B cell (primary cell): Measurements from ENCODE around the gene ELMO1. TPM values are rescaled to one million over a fixed set of nuclear protein-coding genes. Genes with fewer than 3 reads are reported as not detected.

Source experiments
- ATAC-seq: fragments of 200-7000 bp; cut with Tn5 transposase; one replicate; pipeline ENCODE4 v1.10.0; 2021; ENCODE audit warnings: low read depth, mild to moderate bottlenecking, moderate number of reproducible peaks, moderate library complexity
- CTCF ChIA-PET: fragments of 350-600 bp; sonication (Branson Sonifier 250); formaldehyde crosslinking; loops from one replicate; lab custom pipeline; 2021; ENCODE audit warnings: antibody characterized with exemption, inconsistent platforms; lab: Charles Lee
- POLR2A ChIA-PET: fragments of 350-600 bp; sonication (Branson Sonifier 250); formaldehyde crosslinking; loops from one replicate; lab custom pipeline; 2021; ENCODE audit warnings: antibody characterized with exemption; lab: Charles Lee
- DNase-seq: peaks from one replicate; pipeline ENCODE4 v3.0.0; 2013
- H2AFZ ChIP-seq: 2 replicates; pipeline ENCODE4 v1.6.1; 2012; ENCODE audit warnings: mild to moderate bottlenecking, low read depth, low read length; ENCODE audit not compliant: insufficient read depth, poor library complexity, severe bottlenecking
- H3K27ac ChIP-seq, 2 donors: 1 replicate in 1 of 2; 2 replicates in 1 of 2; pipeline ENCODE4 v1.5.1; 2012 to 2013; ENCODE audit warnings: low read length in 2 of 2, mild to moderate bottlenecking in 2 of 2, moderate library complexity in 1 of 2
- H3K27me3 ChIP-seq, 4 experiments: fragments of 200-600 bp in 1 of 4; sonication (generic) in 1 of 4; replicated peaks in 1 of 4; 1 replicate in 2 of 4; 2 replicates in 2 of 4; pipeline versions ENCODE4 v1.6.1 to v1.7.0; 2013 to 2016; ENCODE audit warnings: low read length in 3 of 4, mild to moderate bottlenecking in 2 of 4, mixed read lengths in 1 of 4, moderate library complexity in 1 of 4; ENCODE audit not compliant: insufficient read depth in 4 of 4, control insufficient read depth in 3 of 4; ENCODE audit errors: control extremely low read depth in 1 of 4
- H3K36me3 ChIP-seq, 2 experiments: replicated peaks in 1 of 2; 1 replicate in 1 of 2; 2 replicates in 1 of 2; pipeline versions ENCODE4 v1.6.1 to v1.7.1; 2013; ENCODE audit warnings: low read length in 1 of 2; ENCODE audit not compliant: insufficient read depth in 2 of 2, control insufficient read depth in 1 of 2; ENCODE audit errors: control extremely low read depth in 1 of 2, extremely low read depth in 1 of 2
- H3K4me1 ChIP-seq, 2 donors: fragments of 200-600 bp in 1 of 2; sonication (generic) in 1 of 2; 1 replicate in 1 of 2; 2 replicates in 1 of 2; pipeline versions ENCODE4 v1.5.1 to v1.6.1; 2013 to 2017; ENCODE audit warnings: low read length in 2 of 2; ENCODE audit not compliant: control insufficient read depth in 2 of 2, insufficient read depth in 2 of 2
- H3K4me2 ChIP-seq: replicated peaks from 2 replicates; pipeline ENCODE3; 2012; ENCODE audit warnings: mild to moderate bottlenecking, low read depth, low read length; ENCODE audit not compliant: poor library complexity, severe bottlenecking
- H3K4me3 ChIP-seq, 5 experiments: fragments of 200-600 bp in 1 of 5; sonication (generic) in 1 of 5; 1 replicate in 3 of 5; 2 replicates in 2 of 5; pipeline versions ENCODE4 v1.5.1 to v1.7.0; 2011 to 2016; ENCODE audit warnings: low read length in 4 of 5, mild to moderate bottlenecking in 4 of 5, low read depth in 2 of 5, control low read depth in 1 of 5, moderate library complexity in 1 of 5; ENCODE audit not compliant: insufficient read depth in 1 of 5; ENCODE audit errors: control extremely low read depth in 1 of 5, extremely low read depth in 1 of 5
- H3K79me2 ChIP-seq: fragments of 200-600 bp; sonication (generic); one replicate; pipeline ENCODE4 v1.6.0; 2016; ENCODE audit warnings: low read length; ENCODE audit not compliant: control insufficient read depth, insufficient read depth
- H3K9ac ChIP-seq: fragments of 200-600 bp; sonication (generic); 2 replicates; pipeline ENCODE4 v1.6.1; 2017; ENCODE audit warnings: mild to moderate bottlenecking, low read length, moderate library complexity
- H3K9me3 ChIP-seq, 3 donors: one replicate each; pipeline versions ENCODE4 v1.6.1 to v1.7.1; 2013; ENCODE audit warnings: low read length in 2 of 3; ENCODE audit not compliant: control insufficient read depth in 2 of 3, insufficient read depth in 1 of 3; ENCODE audit errors: control extremely low read depth in 1 of 3
- H4K20me1 ChIP-seq: 2 replicates; pipeline ENCODE4 v1.6.0; 2012; ENCODE audit warnings: mild to moderate bottlenecking, low read length; ENCODE audit not compliant: insufficient read depth, control insufficient read depth, poor library complexity, severe bottlenecking
- H3K27ac Mint-ChIP-seq: one replicate; pipeline ENCODE4 v1.8.0; 2021; ENCODE audit warnings: mixed read lengths
- H3K27me3 Mint-ChIP-seq: one replicate; pipeline ENCODE4 v1.8.0; 2021; ENCODE audit warnings: mixed read lengths
- H3K4me1 Mint-ChIP-seq: one replicate; pipeline ENCODE4 v1.8.0; 2021; ENCODE audit warnings: mixed read lengths
- H3K4me3 Mint-ChIP-seq: one replicate; pipeline ENCODE4 v1.8.0; 2021; ENCODE audit warnings: mixed read lengths
- H3K9me3 Mint-ChIP-seq: one replicate; pipeline ENCODE4 v1.8.0; 2022; ENCODE audit warnings: mixed read lengths; ENCODE audit not compliant: insufficient read depth
- CTCF ChIP-seq: fragments of 200-600 bp; IDR thresholded peaks from one replicate; pipeline ENCODE4 v1.8.0; 2022; ENCODE audit warnings: antibody characterized with exemption, mild to moderate bottlenecking
- EZH2 ChIP-seq: IDR thresholded peaks from 2 replicates; pipeline ENCODE4 v1.6.1; 2012; ENCODE audit warnings: borderline replicate concordance, low read depth, mild to moderate bottlenecking, moderate library complexity, low read length; ENCODE audit not compliant: insufficient read depth, poor library complexity, severe bottlenecking
- WGBS: methylation state at CpG from one replicate; pipeline ENCODE4 v1.1.5; 2013; ENCODE audit warnings: missing lambda C conversion rate; ENCODE audit not compliant: insufficient coverage; 5-methylcytosine and 5-hydroxymethylcytosine counted together
- intact Hi-C: fragments of 100-400 bp; cut with micrococcal nuclease; formaldehyde crosslinking; loops from one replicate; pipeline ENCODE4 v1.10.0; 2022
- polyA plus RNA-seq: library from polyadenylated mRNA; depleted of rRNA; stranded (reverse); fragments of >200 nt; gene quantifications from 2 replicates; pipeline ENCODE4 v1.2.3, GENCODE V29; 2012
- total RNA-seq, 2 donors: library from RNA; stranded (reverse); fragments of 120-200 nt in 1 of 2; gene quantifications; 1 replicate in 1 of 2; 2 replicates in 1 of 2; pipeline versions ENCODE4 v1.2.3 to v1.2.4, GENCODE V29; 2013 to 2022

The ELMO1 gene
- total and polyA plus RNA-seq, 2 donors (not counting 1 experiment from before 2014, with no cell fraction given) = 44.7 to 177 TPM

GRCh38 chr7:36863901-36864701 is 584.6 kb downstream of the ELMO1 start:
- DNase-seq = no peak
- peaks cover 6% of the 10 kb centered on the region for H3K4me1 Mint-ChIP-seq
- no peaks in the 10 kb centered on the region for H3K9me3 ChIP-seq
- H4K20me1 ChIP-seq = no peaks in the 10 kb centered on the region
- TF ChIP-seq EZH2 (no peak), CTCF (no peak)
- H3K27ac ChIP-seq = no peak overlapping the region
- H3K4me1 ChIP-seq = peaks cover 0 to 7% of the 10 kb centered on the region in 2 donors
- no peak overlapping the region for H3K4me2 ChIP-seq
- intact Hi-C loops = no loop called here
- no peak overlapping the region for H2AFZ ChIP-seq
- no peak for ATAC-seq
- ChIA-PET POLR2A (no interaction called here), CTCF (no interaction called here)
- 69% methylated on average over 4 of the region's 10 CpGs for WGBS
- no peak overlapping the region for H3K27ac Mint-ChIP-seq
- no peak overlapping the region for H3K9ac ChIP-seq
- peaks cover 0 to 86% of the 10 kb centered on the region in 2 experiments for H3K36me3 ChIP-seq
- H3K4me3 Mint-ChIP-seq = no peak overlapping the region
- no peaks in the 10 kb centered on the region for H3K27me3 ChIP-seq
- H3K79me2 ChIP-seq = no peaks in the 10 kb centered on the region
- no peaks in the 10 kb centered on the region for H3K27me3 Mint-ChIP-seq
- no peaks in the 10 kb centered on the region for H3K9me3 Mint-ChIP-seq
- no peak overlapping the region for H3K4me3 ChIP-seq

GRCh38 chr7:36862771-36863261 is 585.8 kb downstream of the ELMO1 start:
- no peak overlapping the region for H2AFZ ChIP-seq
- no peak overlapping the region for H3K4me3 ChIP-seq
- H4K20me1 ChIP-seq = no peaks in the 10 kb centered on the region
- H3K9me3 Mint-ChIP-seq = no peaks in the 10 kb centered on the region
- CTCF ChIA-PET = no interaction called here
- no peak overlapping the region for H3K9ac ChIP-seq
- no peaks in the 10 kb centered on the region for H3K27me3 ChIP-seq
- no peaks in the 10 kb centered on the region for H3K9me3 ChIP-seq
- H3K4me1 Mint-ChIP-seq = no peaks in the 10 kb centered on the region
- no peaks in the 10 kb centered on the region for H3K4me1 ChIP-seq
- intact Hi-C loops = no loop called here
- H3K36me3 ChIP-seq = peaks cover 0 to 87% of the 10 kb centered on the region in 2 experiments
- ATAC-seq (no peak), DNase-seq (no peak)
- no peak overlapping the region for H3K27ac ChIP-seq
- no peaks in the 10 kb centered on the region for H3K79me2 ChIP-seq
- no peak overlapping the region for H3K4me2 ChIP-seq
- no peaks in the 10 kb centered on the region for H3K27me3 Mint-ChIP-seq
- POLR2A ChIA-PET = no interaction called here
- 90% methylated on average over 2 of the region's 4 CpGs for WGBS
- TF ChIP-seq EZH2 (no peak), CTCF (no peak)
- H3K4me3 Mint-ChIP-seq = no peak overlapping the region
- no peak overlapping the region for H3K27ac Mint-ChIP-seq
